Endothelial cell of umbilical vein (primary cell): ENCODE results near the gene DNAJB13. TPM values are rescaled to one million over a fixed set of nuclear protein-coding genes. Genes with fewer than 3 reads are reported as not detected.

Experiments
- BruUV-seq: library from RNA; stranded (reverse); fragments of 400-500 nt; replicated peaks from 2 replicates; lab custom pipeline; 2021; lab: Mats Ljungman, UMichigan
- CTCF ChIA-PET: fragments of 300-600, 350-600 bp; sonication (Branson Sonifier 250); formaldehyde crosslinking; loops from one replicate; lab custom pipeline; 2021; ENCODE audit warnings: antibody characterized with exemption, inconsistent platforms; lab: Charles Lee
- POLR2A ChIA-PET: fragments of 300-600, 350-600 bp; sonication (Branson Sonifier 250); formaldehyde crosslinking; loops from one replicate; lab custom pipeline; 2021; ENCODE audit warnings: antibody characterized with exemption, inconsistent platforms; lab: Charles Lee
- DNase-seq: peaks from one replicate; pipeline ENCODE4 v3.0.0-alpha.2; 2011; ENCODE audit warnings: low read depth, low spot score
- FAIRE-seq: peaks from 2 replicates; lab custom pipeline; 2011; peaks lifted over from hg19 to GRCh38; lab: Jason Lieb, UNC
- H2AFZ ChIP-seq: 2 replicates; pipeline ENCODE4 v1.6.0; 2012; ENCODE audit warnings: low read depth, low read length, control low read depth, inconsistent platforms
- H3K27ac ChIP-seq: 2 replicates; pipeline ENCODE4 v1.5.1; 2011; ENCODE audit warnings: low read depth, mild to moderate bottlenecking, control low read depth, low read length, moderate library complexity; ENCODE audit not compliant: insufficient read depth
- H3K27me3 ChIP-seq, 2 experiments: 2 replicates each; pipeline versions ENCODE4 v1.6.0 to v1.6.1; 2011; ENCODE audit warnings: low read length in 2 of 2, mixed read lengths in 1 of 2; ENCODE audit not compliant: control insufficient read depth in 2 of 2, insufficient read depth in 2 of 2
- H3K36me3 ChIP-seq, 2 experiments: 2 replicates in 1 of 2; 3 replicates in 1 of 2; pipeline ENCODE4 v1.5.1; 2011; ENCODE audit warnings: low read length in 2 of 2, mild to moderate bottlenecking in 1 of 2, moderate library complexity in 1 of 2; ENCODE audit not compliant: control insufficient read depth in 2 of 2, insufficient read depth in 2 of 2; ENCODE audit errors: extremely low read depth in 1 of 2
- H3K4me1 ChIP-seq: 3 replicates; pipeline ENCODE4 v1.5.1; 2011; ENCODE audit warnings: mild to moderate bottlenecking, low read length; ENCODE audit not compliant: control insufficient read depth, insufficient read depth; ENCODE audit errors: extremely low read depth
- H3K4me2 ChIP-seq: 2 replicates; pipeline ENCODE4 v1.6.1; 2011; ENCODE audit warnings: low read length, control low read depth, mixed read lengths; ENCODE audit not compliant: insufficient read depth
- H3K4me3 ChIP-seq, 3 experiments: fragments of 200-600 bp in 1 of 3; sonication (generic), shearing (Covaris generic) in 1 of 3; replicated peaks in 1 of 3; 2 replicates each; pipeline ENCODE4 v1.5.1; 2011 to 2016; ENCODE audit warnings: control low read depth in 3 of 3, low read length in 3 of 3, mild to moderate bottlenecking in 2 of 3, inconsistent platforms in 1 of 3, low read depth in 1 of 3, moderate library complexity in 1 of 3; ENCODE audit not compliant: insufficient read depth in 1 of 3
- H3K79me2 ChIP-seq: 2 replicates; pipeline ENCODE4 v1.6.0; 2012; ENCODE audit warnings: low read length, inconsistent platforms; ENCODE audit not compliant: control insufficient read depth, insufficient read depth
- H3K9ac ChIP-seq: replicated peaks from 2 replicates; pipeline ENCODE3; 2011; ENCODE audit warnings: low read length, control low read depth; ENCODE audit not compliant: insufficient read depth; ENCODE audit errors: extremely low read depth
- H3K9me1 ChIP-seq: replicated peaks from 3 replicates; pipeline ENCODE4 v1.6.0; 2011; ENCODE audit warnings: mild to moderate bottlenecking, low read length; ENCODE audit not compliant: control insufficient read depth, insufficient read depth; ENCODE audit errors: extremely low read depth
- H3K9me3 ChIP-seq: replicated peaks from 2 replicates; pipeline ENCODE4 v1.5.1; 2012; ENCODE audit warnings: low read length, inconsistent platforms; ENCODE audit not compliant: control insufficient read depth, insufficient read depth
- H4K20me1 ChIP-seq: replicated peaks from 2 replicates; pipeline ENCODE3; 2011; ENCODE audit warnings: mild to moderate bottlenecking, low read length; ENCODE audit not compliant: control insufficient read depth, insufficient read depth; ENCODE audit errors: extremely low read depth
- CTCF ChIP-seq, 2 donors: IDR thresholded peaks; 1 replicate in 1 of 2; 2 replicates in 1 of 2; pipeline ENCODE4 v1.5.1; 2011; ENCODE audit warnings: low read length in 2 of 2, mild to moderate bottlenecking in 2 of 2, moderate library complexity in 2 of 2, control low read depth in 1 of 2, inconsistent platforms in 1 of 2, low read depth in 1 of 2; ENCODE audit not compliant: insufficient read depth in 1 of 2; ENCODE audit errors: extremely low read depth in 1 of 2
- EZH2 ChIP-seq: IDR thresholded peaks from 2 replicates; pipeline ENCODE4 v1.6.1; 2012; ENCODE audit warnings: borderline replicate concordance, low read depth, mild to moderate bottlenecking, moderate library complexity, low read length, inconsistent platforms; ENCODE audit not compliant: severe bottlenecking
- FOS ChIP-seq: IDR thresholded peaks from 2 replicates; pipeline ENCODE4 v1.6.1; 2011; ENCODE audit warnings: mild to moderate bottlenecking, low read length, moderate library complexity, borderline replicate concordance; ENCODE audit not compliant: insufficient read depth
- MAX ChIP-seq: IDR thresholded peaks from 2 replicates; pipeline ENCODE4 v1.6.1; 2011; ENCODE audit not compliant: insufficient read depth, insufficient read length
- POLR2A ChIP-seq: IDR thresholded peaks from 2 replicates; pipeline ENCODE4 v1.6.1; 2012; ENCODE audit warnings: low read depth, mild to moderate bottlenecking, control low read depth, low read length
- POLR2AphosphoS5 ChIP-seq: IDR thresholded peaks from 2 replicates; pipeline ENCODE4 v1.6.1; 2012; ENCODE audit warnings: low read depth, mild to moderate bottlenecking, control low read depth, low read length, moderate library complexity; ENCODE audit not compliant: insufficient read depth
- dilution Hi-C: fragments of 300-500 bp; cut with MboI; formaldehyde crosslinking; loops from one replicate; pipeline ENCODE4 v1.15.0; 2019; ENCODE audit warnings: low sequenced_read_pairs; ENCODE audit not compliant: extremely low pct_ligation_motif_present
- intact Hi-C: fragments of 100-400 bp; cut with micrococcal nuclease; formaldehyde crosslinking; loops from one replicate; pipeline ENCODE4 v1.10.0; 2022
- polyA plus RNA-seq, 4 experiments: library from polyadenylated mRNA; depleted of rRNA in 3 of 4; stranded (reverse) in 3 of 4; unstranded in 1 of 4; fragments of >200 nt; gene quantifications; 2 replicates each; pipeline versions ENCODE4 v1.2.1 to v1.2.3, GENCODE V29; 2011 to 2012; ENCODE audit warnings: missing spikeins in 1 of 4
- total RNA-seq: library from RNA; stranded (reverse); gene quantifications from 2 replicates; pipeline ENCODE4 v1.2.3, GENCODE V29; 2021

Gene DNAJB13
- total and polyA plus RNA-seq, 2 donors (not counting 3 experiments of a cell fraction or from before 2014, with no cell fraction given), result 0.07 to 0.46 TPM

- peak within 1 kb of the TSS; percentile 59 for H3K9ac ChIP-seq
- CTCF ChIA-PET, result interaction anchor here (1.0 to 1.4 kb wide), 2 partner anchors 19 kb away, joined by 3 to 4 read pairs; no protein-coding TSS in a partner anchor
- peak within 1 kb of the TSS; percentile 86 for H2AFZ ChIP-seq
- no peaks in the 10 kb centered on the region for H3K9me3 ChIP-seq
- TF ChIP-seq POLR2AphosphoS5, result peak; percentile 94
- no peak for TF ChIP-seq EZH2
- TF ChIP-seq MAX, result no peak
- no peak for TF ChIP-seq FOS
- peak; percentile 92 for TF ChIP-seq POLR2A
- peak within 1 kb of the TSS; percentile 65 for H3K4me2 ChIP-seq
- DNase-seq, result no peak
- no peaks in the 10 kb centered on the region for H3K36me3 ChIP-seq
- POLR2A ChIA-PET, result interaction anchor here (0.6 to 1.1 kb wide), 2 partner anchors 188 to 288 kb away, joined by 4 to 5 read pairs; partner anchors contain the start of genes C2CD3 and PPME1
- intact Hi-C loops (loop anchor here (2.0 to 5.0 kb wide), 3 partner anchors 18 to 340 kb away; partner anchors contain the start of genes C2CD3 and PPME1), dilution Hi-C loops (no loop called here)
- FAIRE-seq, result no peak
- no peaks in the 10 kb centered on the region for H4K20me1 ChIP-seq
- H3K27me3 ChIP-seq, result no peaks in the 10 kb centered on the region
- H3K4me3 ChIP-seq, result peak within 1 kb of the TSS; percentile 24 to 73 (median 56)
- H3K4me1 ChIP-seq, result peaks cover 11% of the 10 kb centered on the region
- no TSS peak for BruUV-seq
- H3K79me2 ChIP-seq, result no peaks in the 10 kb centered on the region
- H3K9me1 ChIP-seq, result no peaks in the 10 kb centered on the region
- peak within 1 kb of the TSS; percentile 71 for H3K27ac ChIP-seq
Measured at GRCh38 chr11:73982595-73982989, 31.8 kb downstream of the DNAJB13 start, which contains the start of gene UCP2. UCP2 (minus strand) TSS chr11:73982843; CDS start chr11:73978378, 4,465 bp downstream.

- peak overlapping the region; percentile 11 to 73 (median 56) for H3K4me3 ChIP-seq
- H3K27ac ChIP-seq, result peak overlapping the region; percentile 71
- no peaks in the 10 kb centered on the region for H3K9me3 ChIP-seq
- H3K4me2 ChIP-seq, result peak overlapping the region; percentile 65
- BruUV-seq, result no TSS peak
- peak overlapping the region; percentile 59 for H3K9ac ChIP-seq
- no peaks in the 10 kb centered on the region for H3K36me3 ChIP-seq
- H4K20me1 ChIP-seq, result no peaks in the 10 kb centered on the region
- dilution Hi-C loops, result no loop called here
- TF ChIP-seq CTCF (IDR thresholded peaks at IDR 0.05; ENCODE audit: extremely low read depth in 1 of 2, insufficient read depth in 1 of 2, low read depth in 1 of 2, low read length in 2 of 2) (no peak), POLR2AphosphoS5 (peak; percentile 66), MAX (peak; percentile 63), POLR2A (peak; percentile 84), FOS (no peak)
- peaks cover 11% of the 10 kb centered on the region for H3K4me1 ChIP-seq
- H3K79me2 ChIP-seq, result no peaks in the 10 kb centered on the region
- intact Hi-C loops, result loop anchor here (2.0 to 5.0 kb wide), 3 partner anchors 18 to 339 kb away; partner anchors contain the start of genes C2CD3 and PPME1
- ChIA-PET CTCF (interaction anchor here (1.0 to 1.4 kb wide), 2 partner anchors 19 kb away, joined by 3 to 4 read pairs; no protein-coding TSS in a partner anchor), POLR2A (interaction anchor here (0.6 to 1.1 kb wide), 2 partner anchors 41 to 187 kb away, joined by 3 to 5 read pairs; partner anchors contain the start of genes C2CD3 and PPME1)
- no peaks in the 10 kb centered on the region for H3K9me1 ChIP-seq
- H3K27me3 ChIP-seq, result no peaks in the 10 kb centered on the region
- peak; percentile 96 for DNase-seq
- peak; percentile 89 for FAIRE-seq
- H2AFZ ChIP-seq, result peak overlapping the region; percentile 86
Measured at GRCh38 chr11:73982990-73983740, 32.3 kb downstream of the DNAJB13 start.
